GM19372 (cell line): Measurements from ENCODE around the gene CFAP221.
"Not testable (repeated sequence)": the region's sequence is repeated elsewhere in the genome, so short reads cannot be mapped to it uniquely, and the experiment has no call there.

Experiments used
- ATAC-seq: cut with Tn5 transposase; IDR thresholded peaks from one replicate; pipeline ENCODE4 v1.9.1; 2021; ENCODE audit warnings: mild to moderate bottlenecking, low read depth, moderate library complexity; ENCODE audit not compliant: unreplicated experiment

CFAP221 gene

DNA sequence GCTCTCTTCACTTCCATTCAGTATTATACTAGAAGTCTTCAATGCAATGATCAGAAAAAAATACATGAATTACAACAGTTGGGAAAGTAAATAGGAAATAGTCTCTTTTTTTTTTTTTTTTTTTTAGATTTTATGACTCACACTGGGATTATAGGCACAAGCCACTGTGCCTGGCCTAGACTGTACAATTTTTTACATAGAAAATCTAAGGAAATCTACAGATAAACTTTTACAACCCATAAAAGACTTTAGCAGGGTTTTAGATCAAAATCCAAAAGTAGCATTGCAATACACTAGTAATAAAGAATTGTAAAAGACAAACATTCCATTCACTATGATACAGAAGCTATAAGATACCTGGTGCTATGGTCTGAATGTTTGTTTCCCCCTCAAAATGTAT is 39.0 kb downstream of the CFAP221 start:
- ATAC-seq: no peak

DNA sequence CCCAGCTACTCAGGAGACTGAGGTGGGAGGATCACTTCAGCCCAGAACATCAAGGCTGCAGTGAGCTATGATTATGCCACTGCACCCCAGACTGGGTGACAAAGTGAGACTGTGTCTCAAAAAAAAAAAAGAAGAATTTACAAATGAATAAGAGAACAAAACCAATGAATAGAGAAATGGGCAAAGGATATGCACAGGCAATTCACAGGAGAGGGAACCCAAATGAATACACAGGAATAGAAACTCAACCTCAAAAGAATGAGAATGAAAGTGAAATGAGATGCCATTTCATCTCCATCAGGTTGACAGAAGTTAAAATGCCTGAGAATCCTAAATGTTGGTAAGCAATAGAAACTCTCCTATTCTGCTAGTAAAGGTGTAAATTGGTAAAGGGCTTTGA is 40.2 kb downstream of the CFAP221 start:
- no peak for ATAC-seq

DNA sequence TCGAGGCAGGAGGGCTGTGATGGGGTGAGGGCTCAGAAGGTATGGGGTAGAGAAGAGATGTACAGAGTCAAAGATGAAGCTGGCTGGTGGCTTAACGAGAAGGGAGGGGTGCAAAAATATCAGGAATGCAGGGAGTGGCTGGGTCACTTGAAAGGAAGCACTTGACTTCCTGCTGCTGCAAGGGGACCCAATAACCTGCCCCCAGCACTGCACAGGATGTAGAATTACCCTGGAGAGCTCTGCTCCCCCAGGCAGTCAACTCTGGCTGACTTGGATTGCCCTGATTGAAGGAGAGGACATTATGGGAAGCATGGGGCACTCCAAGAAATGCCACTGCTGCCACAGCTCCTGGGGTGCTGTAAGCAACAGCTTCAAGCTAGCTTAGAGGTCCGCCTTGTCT is 41.8 kb downstream of the CFAP221 start:
- ATAC-seq: no peak

DNA sequence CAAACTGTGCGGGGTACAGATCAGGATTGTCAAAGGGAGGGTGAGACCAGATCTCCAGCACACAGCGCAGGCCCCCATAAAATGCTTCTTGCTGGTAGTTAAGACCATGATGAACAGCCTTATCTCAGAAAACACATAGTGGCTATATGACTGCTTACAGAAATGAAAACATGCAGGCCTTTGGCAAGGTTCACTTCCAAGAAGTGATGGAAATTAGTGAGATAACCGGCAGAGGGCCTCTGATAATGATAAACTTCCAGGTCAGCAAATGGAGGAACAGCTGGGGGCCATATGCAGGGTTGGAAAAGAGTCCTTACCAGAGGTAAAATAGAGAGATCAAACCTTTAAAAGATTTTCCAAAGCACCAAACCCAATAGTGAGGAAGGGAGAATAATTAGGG is 46.6 kb downstream of the CFAP221 start:
- no peak for ATAC-seq

DNA sequence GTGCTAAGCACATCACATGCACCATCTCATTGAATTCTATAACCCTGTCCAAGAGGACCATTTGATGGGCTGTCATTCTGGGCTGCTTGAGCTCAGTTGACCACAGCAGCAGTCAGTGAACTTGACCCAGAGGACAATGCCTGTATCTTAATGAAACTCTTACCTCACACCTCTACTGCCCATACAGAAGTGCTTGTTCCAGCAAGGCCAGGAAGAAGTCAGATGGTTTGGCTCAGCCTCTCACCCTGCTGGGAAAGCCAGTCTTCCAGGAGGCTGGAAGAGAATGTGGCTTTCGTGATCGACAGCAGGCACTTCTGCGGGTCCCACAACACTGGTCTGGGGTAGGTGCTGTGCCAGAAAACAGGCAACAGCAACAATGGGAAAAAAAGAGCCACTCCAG is 47.3 kb downstream of the CFAP221 start:
- ATAC-seq: no peak

DNA sequence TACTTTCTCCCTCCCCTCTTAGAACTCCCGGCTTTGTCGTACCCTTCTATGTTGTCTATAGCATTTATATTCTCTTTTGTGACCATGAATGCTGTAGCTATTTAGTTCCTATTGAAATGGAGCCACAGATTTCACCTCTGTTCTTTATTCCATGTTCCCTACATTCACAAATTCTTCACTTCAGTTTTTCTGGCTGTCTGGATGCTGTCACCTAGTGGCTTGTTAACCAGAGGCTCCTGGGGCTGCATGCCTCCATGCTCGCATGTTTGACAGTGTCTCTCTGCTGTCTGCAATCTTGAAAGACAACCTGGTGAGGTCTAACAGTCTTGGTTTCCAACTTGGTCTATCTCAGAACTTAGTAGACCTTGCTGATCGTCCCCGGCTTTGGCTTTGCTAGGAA is 48.2 kb downstream of the CFAP221 start:
- no peak for ATAC-seq

DNA sequence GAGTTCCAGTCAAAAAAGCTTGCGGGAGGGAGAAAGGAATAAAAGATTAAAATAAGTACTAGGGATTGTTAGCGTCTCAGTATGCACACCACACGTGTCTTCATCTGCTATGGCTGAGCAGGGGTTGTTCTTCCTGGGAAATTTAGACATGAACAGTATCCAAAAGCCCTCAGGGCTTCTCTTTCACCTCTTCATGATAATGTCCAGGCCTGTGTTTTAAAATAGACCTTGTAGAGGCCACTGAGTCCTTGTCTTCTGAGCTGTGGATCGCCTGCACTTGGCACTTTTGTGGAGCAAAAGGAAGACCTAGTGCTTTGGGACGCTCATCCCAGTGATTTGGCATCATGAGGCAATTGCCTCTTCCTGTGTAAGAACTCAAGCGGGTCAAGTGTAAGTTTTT is 52.4 kb downstream of the CFAP221 start:
- no peak for ATAC-seq

DNA sequence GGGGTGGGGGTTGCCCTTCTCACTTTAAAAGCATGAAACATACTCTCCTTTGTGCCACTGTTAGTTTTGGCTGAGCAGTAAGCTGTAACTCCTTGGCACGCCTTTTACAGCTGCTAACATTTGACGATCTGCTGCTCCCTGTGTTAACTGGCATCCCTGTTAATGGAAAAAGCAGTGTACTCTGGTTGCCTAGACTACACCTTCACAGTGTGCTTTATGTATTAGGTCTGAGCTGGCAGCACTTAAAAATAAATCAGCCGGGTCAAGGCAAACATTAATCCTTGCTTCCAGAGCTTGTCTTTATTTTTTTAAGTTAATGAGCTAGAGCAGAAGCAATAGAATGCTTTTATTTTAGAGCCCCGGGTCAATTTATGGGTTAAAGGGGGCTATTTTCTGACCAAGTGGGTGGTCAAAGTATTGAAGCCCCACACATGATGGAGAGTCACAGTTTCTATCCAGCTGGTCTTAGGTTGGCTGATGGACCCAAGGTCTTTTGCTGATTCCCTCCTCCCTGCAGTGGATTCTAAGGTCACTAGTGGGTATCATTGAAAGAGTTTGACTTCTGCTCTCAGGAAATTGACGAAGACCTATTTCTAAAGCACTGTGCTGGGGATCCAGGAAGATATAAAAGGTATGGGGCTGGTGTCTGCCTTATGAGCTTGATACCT is 54.5 kb downstream of the CFAP221 start:
- ATAC-seq: no peak

DNA sequence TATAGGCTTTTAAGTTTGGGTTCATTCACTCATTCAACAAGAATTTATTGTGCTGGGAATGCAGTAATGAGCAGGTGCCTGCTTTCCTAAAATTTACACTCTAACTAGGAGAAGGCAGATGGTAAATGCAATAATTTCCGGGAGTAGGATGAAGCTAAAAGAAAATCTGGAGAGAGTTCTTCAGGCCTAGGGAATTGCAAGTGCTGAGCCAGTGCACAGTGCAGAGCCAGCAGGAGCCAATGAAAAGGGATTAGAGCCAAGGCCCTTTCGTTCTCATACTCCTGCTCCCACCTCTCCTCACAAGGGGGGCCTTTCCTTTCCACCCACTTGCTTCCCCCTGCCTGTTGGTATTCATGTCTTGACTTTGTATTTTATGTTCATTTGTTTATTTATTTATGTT is 55.1 kb downstream of the CFAP221 start:
- ATAC-seq: no peak

DNA sequence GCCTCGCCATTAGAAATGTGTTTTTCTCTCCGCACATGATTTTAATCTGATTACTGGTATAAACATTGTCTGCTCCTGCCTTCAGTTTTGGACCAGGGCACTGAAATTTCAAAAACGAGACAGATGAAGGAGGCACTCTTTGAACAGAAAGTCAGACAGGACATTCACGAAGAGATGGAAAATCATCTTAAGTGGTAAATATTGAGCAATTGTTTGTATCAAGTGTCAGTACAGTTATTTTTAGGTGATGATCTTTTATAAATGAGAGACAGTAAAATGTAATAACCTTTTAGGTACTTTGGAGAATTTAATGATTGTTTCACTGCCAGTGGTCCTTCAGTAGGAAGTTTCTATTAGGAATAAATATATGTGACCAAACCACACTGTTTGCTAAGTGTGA is 60.8 kb downstream of the CFAP221 start:
- no peak for ATAC-seq

DNA sequence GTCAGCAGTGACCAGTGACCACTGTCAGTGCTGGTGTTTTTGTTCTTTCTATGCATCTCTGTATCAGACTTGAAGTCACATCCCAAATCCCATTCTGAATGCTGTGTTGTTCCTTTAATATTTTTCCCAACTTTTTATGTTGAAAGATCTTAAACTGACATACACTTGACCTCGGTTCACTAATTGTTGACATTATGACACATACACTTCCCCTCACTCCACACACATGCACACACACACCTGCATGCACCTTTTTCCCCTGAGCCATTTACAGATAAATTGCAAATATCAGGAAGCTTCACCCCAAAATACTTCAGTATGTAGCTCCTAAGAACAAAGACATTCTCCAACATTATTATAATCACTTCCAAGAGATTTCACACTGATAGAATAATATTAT is 62.4 kb downstream of the CFAP221 start:
- no peak for ATAC-seq

DNA sequence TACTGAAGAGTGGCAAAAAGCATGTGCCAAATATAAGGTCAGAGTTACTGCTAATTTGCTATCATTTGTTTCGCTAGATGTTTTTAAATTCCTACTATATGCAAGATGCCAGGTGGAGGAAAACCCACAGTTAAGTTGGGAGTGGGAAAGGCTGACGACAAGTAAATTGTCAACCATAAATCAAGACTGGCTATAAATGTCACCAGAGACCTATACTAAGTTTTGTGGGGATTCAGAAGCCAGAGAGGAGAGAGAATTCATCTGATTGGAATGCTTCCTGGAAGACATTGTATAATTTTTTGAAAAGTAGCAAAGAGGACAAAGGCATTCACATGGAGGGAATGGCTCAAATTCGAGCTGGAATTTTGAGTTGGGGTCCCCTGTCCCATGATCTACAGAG is 64.3 kb downstream of the CFAP221 start:
- no peak for ATAC-seq

DNA sequence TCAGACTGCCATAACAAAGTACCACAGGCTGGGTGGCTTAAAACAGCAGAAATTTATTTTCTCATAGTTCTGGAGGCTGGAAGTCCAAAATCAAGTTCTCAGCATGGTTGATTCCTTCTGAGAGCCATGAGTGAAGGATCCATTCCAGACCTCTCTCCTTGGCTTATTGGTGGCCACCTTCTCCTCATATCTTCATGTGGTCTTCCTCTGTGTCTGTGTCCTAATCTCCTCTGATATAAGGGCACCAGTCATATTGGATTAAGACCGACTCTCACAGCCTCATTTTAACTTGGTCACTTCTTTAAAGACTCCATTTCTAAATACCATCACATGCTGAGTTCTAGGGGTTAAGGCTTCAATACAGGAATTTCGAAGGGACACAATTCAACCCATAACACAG is 65.1 kb downstream of the CFAP221 start:
- no peak for ATAC-seq

DNA sequence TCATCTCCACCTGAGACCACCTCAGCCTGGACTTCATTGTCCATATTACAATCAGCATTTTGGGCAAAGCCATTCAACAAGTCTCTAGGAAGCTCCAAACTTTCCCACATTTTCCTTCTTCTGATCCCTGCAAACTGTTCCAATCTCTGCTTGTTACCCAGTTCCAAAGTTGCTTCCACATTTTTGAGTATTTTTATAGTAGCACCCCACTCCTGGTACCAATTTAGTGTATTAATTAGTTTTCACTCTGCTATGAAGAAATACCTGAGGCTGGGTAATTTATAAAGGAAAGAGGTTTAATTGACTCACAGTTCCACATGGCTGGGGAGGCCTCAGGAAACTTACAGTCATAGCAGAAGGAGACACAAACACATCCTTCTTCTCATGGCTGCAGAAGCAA is 69.9 kb downstream of the CFAP221 start:
- not testable (repeated sequence) for ATAC-seq

DNA sequence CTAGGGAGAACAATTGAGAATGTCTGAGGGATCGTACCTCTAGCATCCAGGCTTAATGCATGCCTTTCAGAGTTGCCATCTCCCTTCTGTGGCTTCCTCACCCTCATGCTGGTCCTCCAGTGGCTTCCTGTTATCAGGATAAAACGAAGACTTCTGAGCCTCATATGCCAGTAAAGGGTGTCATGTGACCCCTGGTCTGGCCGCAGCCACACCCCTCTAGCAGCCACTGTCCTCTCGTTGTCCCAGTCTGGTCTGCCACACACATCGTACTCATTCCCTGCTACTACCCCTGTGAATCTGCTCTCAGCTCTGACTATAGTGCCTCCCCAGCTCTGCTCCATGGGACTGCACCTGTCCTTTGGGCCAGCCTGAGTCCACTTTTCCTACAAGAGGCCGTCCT is 72.2 kb downstream of the CFAP221 start:
- ATAC-seq: no peak

DNA sequence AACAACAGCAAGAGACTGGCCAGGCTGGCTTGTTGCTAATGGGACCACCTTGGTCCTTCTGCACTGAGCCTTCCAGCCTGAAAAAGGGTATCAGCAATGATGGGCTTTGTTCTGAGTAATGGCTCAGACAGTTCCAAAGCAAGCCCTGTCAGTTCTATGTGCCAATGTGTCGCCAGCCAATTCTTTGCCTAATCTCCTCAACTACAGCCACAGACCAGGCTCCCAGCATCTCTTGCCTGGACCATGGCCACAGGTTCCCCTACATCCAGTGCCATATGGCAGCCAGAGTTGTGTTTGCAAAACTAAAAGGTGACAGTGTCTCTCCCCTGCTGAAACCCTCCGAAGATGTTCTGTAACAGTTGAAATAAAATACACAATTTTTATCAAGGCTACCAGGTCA is 73.2 kb downstream of the CFAP221 start:
- no peak for ATAC-seq

DNA sequence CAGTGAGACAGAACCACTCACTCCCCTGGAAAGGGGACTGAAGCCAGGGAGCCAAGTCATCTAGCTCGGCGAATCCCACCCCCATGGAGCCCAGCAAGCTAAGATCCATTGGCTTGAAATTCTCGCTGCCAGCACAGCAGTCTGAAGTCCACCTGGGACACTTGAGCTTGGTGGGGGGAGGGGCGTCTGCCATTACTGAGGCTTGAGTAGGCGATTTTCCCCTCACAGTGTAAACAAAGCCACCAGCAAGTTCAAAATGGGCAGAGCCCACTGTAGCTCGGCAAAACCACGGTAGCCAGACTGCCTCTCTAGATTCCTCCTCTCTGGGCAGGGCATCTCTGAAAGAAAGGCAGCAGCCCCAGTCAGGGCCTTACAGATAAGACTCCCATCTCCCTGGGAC is 74.5 kb downstream of the CFAP221 start:
- not testable (repeated sequence) for ATAC-seq

DNA sequence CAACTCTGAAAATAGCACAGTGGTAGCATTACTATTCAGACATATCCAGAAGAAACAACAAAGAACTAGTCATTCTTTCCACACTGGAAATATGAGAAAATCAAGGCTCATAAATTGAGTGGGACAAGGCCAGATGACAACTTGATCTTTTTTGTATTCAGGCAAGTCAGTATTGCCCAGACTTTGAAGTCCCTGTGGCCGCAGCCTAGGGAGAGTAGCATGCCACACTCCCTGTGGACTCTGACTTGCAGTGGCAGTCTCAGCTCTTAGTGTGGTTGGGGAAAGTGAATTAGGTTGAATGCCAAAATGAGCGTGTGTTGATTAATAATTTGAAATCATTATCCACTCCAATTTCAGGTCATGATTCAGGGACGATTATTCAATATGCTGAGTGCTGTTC is 81.0 kb downstream of the CFAP221 start:
- no peak for ATAC-seq

DNA sequence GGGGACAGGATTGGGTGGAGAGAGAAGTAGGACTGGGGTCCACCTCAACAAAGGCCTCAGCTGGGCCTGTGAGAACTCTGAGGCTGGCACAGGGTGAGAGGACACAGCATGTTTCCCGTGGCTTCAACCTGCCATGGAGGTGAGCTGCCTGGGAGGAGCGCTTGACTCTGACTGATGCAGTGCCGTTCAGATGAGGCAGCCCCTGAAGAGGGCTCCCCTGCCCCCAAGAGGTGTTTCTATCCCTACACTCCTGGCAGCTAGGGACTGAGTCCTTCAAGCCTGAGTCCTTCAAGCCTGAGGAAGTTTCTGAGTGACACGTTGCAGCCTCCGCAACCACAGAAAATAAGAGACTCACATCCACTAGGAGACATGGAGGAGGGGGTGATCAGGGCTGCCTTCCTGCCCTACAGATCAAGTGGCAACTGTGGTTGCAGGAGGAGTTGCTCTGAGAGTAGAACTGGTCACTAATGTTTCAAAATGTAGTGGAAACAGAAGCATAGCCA is 85.1 kb downstream of the CFAP221 start:
- ATAC-seq: no peak

DNA sequence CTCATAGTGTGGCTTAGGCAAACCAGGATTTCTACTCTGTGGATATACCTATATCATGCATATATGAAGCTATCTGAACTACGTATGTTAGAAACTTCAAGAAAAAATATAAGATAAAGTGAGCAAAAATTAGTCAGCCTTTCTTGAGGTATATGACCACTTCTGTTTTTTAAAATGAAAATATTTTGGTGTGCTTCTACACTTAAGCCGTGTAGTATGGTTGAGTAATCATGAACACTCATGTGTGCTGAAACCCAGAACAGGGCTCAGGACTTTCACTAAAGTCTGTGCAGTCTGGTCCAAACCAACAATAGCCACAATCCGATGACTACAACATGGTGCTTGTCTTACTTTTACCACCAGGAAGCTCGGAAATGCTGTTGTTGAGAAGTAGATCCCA is 85.9 kb downstream of the CFAP221 start:
- ATAC-seq: no peak

DNA sequence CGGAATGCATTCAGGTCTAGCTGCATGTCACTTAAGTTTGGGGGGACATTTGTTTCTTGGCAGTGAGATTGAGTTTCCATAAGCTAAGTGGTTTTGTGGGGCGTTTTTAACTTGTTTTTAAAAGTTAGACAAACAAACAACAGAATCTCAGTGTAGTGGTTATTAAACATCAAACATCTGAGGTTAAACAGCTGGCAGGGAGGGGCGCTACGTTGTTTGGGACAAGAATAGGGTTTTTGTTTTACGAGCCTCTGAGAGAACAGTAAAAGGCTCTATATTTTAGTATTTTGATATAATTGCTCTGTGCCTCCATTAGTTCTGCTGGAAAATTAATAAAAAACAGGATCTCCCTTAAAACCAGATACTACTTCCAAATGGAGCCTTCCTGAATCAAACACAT is 93.1 kb downstream of the CFAP221 start:
- no peak for ATAC-seq

DNA sequence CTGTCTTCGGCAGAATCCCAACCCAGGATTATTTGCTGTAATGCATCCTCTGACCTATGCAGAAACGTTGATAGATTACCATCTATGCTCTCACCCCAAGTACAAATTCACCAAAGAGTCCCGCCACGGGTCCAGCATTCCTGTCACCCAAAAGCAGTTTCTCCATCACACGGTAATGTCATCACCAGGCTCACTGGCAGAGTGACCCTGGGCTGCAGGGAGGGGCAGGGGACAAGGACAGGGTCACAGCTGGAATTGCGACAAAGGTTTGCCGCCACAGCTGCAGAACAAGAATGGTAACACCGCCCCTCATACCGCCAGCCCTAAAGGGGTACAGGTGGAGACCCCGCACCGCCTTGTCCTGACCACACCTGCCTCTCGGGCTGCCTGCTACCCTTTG is 94.0 kb downstream of the CFAP221 start:
- ATAC-seq: no peak
